SU-DHL-6 (cell line): ENCODE measurements around the gene IL21R.

ENCODE experiments used
- EZH2phosphoT487 ChIP-seq: fragments of 200-600 bp; sonication (generic), shearing (Covaris generic); conservative IDR thresholded peaks from 2 replicates; pipeline ENCODE4 v1.6.1; 2018; ENCODE audit warnings: mild to moderate bottlenecking, antibody characterized with exemption, low read length, moderate library complexity, mixed read lengths
- TF ChIP-seq, protein P1 (sequence below): fragments of 200-600 bp; sonication (generic); IDR thresholded peaks from one replicate; pipeline ENCODE4 v1.5.1; 2017; ENCODE audit warnings: antibody characterized with exemption, mild to moderate bottlenecking, low read length, moderate library complexity; ENCODE audit not compliant: insufficient read depth, poor library complexity, severe bottlenecking

DNA sequence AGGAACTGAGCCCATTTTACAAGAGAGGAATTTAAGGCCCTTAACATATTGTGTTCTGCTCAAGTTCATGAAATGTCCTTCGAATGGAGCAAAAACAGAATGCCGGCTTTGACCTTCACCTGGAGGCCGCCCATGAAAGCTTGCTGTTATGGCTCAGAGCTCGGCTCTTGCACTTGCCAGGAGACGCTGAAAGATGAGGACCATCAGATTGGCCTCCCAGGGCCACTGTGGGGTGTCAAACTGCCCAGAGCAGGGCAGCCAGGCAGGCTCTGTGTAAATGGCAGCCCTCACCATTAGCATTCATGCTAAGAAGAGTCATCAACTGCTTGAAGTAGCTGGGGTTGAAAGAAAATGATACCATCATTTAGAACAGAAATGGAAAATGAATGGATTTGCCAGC is 39.3 kb downstream of the IL21R start:
- TF ChIP-seq, protein P1, sequence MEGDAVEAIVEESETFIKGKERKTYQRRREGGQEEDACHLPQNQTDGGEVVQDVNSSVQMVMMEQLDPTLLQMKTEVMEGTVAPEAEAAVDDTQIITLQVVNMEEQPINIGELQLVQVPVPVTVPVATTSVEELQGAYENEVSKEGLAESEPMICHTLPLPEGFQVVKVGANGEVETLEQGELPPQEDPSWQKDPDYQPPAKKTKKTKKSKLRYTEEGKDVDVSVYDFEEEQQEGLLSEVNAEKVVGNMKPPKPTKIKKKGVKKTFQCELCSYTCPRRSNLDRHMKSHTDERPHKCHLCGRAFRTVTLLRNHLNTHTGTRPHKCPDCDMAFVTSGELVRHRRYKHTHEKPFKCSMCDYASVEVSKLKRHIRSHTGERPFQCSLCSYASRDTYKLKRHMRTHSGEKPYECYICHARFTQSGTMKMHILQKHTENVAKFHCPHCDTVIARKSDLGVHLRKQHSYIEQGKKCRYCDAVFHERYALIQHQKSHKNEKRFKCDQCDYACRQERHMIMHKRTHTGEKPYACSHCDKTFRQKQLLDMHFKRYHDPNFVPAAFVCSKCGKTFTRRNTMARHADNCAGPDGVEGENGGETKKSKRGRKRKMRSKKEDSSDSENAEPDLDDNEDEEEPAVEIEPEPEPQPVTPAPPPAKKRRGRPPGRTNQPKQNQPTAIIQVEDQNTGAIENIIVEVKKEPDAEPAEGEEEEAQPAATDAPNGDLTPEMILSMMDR: no peak
- TF ChIP-seq EZH2phosphoT487: no peak
